DOHH2 (cell line): ENCODE results near the gene TCF25.

Source experiments
- EZH2phosphoT487 ChIP-seq: fragments of 200-600 bp; sonication (generic); IDR thresholded peaks from 2 replicates; pipeline ENCODE4 v1.6.1; 2017; ENCODE audit warnings: borderline replicate concordance, mild to moderate bottlenecking, antibody characterized with exemption, low read length, moderate library complexity, mixed read lengths
- TF ChIP-seq, protein P1 (sequence below): fragments of 200-600 bp; sonication (generic); IDR thresholded peaks from one replicate; pipeline ENCODE4 v1.5.1; 2014; ENCODE audit warnings: antibody characterized with exemption, mild to moderate bottlenecking, low read depth, low read length; ENCODE audit not compliant: poor library complexity, severe bottlenecking

GRCh38 chr16:89924925-89925307 is 51.5 kb downstream of the TCF25 start:
- TF ChIP-seq, protein P1, sequence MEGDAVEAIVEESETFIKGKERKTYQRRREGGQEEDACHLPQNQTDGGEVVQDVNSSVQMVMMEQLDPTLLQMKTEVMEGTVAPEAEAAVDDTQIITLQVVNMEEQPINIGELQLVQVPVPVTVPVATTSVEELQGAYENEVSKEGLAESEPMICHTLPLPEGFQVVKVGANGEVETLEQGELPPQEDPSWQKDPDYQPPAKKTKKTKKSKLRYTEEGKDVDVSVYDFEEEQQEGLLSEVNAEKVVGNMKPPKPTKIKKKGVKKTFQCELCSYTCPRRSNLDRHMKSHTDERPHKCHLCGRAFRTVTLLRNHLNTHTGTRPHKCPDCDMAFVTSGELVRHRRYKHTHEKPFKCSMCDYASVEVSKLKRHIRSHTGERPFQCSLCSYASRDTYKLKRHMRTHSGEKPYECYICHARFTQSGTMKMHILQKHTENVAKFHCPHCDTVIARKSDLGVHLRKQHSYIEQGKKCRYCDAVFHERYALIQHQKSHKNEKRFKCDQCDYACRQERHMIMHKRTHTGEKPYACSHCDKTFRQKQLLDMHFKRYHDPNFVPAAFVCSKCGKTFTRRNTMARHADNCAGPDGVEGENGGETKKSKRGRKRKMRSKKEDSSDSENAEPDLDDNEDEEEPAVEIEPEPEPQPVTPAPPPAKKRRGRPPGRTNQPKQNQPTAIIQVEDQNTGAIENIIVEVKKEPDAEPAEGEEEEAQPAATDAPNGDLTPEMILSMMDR: no peak
- TF ChIP-seq EZH2phosphoT487: no peak
